GM18508 (cell line): ENCODE measurements around the gene ANKUB1.

Experiments used
- ATAC-seq: cut with Tn5 transposase; IDR thresholded peaks from one replicate; pipeline ENCODE4 v1.9.1; 2021; ENCODE audit warnings: moderate number of reproducible peaks; ENCODE audit not compliant: insufficient read depth, unreplicated experiment

The ANKUB1 gene

DNA sequence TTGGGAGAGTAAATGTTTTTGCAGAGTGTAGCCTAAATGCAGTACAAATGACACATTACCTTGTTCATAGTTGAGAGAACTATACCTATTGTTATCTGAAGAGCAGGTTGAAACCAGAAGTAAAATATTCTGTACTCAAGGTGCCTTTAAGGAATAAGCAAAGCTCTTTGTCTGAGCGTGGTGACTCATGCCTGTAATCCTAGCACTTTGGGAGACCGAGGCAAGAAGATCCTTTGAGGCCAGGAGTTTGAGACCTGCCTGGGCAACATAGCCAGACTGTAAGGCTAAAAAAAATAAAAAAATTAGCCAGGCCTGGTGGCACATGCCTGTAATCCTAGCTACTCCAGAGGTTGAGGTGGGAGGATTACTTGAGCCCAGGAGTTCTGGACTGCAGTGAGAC is 18.5 kb upstream of the ANKUB1 start:
- ATAC-seq = no peak

DNA sequence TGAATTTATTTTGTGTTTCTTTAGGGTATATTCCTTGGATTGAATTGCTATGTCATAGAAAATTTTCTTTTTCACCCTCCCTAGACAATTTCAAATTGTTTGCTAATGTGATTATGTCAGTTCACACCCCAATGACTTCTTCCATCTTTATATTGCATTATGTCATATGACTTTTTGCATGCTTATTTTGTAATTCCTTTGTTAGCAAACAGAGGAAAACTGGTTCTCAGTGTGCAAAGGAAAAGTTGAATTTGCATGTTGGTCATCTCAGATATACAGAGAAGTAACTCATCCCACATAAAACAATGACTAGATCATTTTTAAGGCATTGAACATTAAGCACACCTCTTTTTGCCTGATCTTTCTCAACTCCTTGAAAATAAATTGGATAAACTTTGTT is 17.3 kb upstream of the ANKUB1 start:
- ATAC-seq = no peak

DNA sequence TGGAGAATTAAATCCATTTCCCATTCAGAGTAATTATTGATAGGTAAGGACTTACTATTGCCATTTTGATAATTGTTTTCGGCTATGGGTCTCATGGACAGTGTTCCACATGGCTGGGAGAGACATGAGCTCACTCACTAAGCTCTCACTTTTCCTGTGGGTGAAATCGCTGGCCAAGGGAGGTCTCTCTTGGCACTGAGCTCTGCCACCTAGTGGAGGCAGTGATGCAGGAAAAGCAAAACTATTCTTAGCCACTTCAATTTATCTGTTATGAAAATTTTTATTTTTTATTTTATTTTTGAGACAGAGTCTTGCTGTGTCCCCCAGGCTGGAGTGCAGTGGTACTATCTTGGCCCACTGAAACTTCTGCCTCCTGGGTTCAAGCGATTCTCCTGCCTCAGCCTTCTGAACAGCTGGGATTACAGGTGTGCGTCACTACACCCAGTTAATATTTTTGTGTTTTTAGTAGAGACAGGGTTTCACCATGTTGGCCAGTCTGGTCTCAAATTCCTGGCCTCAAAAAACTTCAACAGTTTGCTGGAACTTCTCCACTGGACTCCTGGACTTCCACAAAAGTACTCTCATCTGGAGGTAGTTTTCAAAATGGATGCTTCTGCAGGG is 16.0 kb upstream of the ANKUB1 start:
- ATAC-seq = no peak

DNA sequence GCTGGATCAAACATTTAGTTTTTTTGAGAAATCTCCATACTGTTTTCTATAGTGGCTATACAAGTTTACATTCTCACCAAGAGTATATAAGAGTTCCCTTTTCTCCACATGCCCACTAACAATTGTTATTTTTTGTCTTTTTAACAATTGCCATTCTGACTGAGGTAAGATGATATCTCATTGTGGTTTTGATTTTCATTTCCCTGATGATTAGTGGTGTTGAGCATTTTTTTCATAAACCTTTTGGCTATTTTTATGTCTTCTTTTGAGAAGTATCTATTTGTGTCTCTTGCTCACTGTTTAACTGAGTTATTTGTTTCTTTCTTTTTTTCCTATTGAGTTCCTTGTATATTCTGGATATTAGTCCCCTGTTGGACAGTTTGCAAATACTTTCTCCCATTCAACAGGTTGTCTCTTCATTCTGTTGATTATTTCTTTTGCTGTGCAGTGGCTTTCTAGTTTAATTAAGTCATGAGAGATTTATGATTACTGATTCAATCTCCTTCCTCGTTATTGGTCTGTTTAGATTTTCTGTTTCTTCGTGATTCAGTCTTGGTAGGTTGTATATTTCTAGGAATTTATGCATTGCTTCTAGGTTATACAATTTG is 13.9 kb upstream of the ANKUB1 start:
- ATAC-seq = no peak

DNA sequence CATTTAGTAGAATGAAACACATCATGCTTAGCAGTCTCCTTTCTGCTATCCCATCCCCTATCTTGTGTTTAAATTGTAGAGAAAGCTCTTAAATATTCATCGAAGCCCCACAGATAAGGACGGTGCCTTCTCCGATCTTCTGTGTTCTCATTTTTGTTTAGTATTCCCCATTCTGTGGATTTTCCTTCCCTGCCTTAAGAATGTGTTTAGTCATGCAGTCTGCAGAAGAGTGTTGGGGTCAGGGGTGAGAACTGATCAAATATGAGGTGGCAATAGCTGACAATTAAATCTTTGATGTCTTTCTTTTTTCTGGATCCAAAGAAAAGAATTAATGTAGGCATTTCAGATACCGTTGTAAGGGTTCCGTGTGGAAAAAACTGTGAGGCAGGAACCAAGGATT is 9.3 kb upstream of the ANKUB1 start:
- no peak for ATAC-seq

DNA sequence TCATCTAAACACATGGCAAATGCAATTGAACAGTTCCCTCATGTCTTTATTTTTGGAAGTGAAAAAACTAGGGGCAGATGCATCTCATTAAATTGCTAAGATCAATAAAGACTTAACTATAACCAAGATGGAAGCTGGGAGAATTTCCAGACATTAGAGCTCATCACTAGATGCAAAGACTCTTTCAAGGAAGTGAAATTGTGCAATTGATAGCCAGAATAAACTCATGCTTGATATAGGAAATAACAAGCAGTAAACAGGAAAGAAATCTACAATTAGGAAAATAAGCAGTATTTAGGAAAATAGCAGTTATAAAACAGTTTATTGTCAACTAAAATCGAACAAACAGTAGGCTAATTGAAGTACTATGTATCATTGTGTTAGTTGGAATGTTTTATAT is 8.8 kb upstream of the ANKUB1 start:
- ATAC-seq = no peak

DNA sequence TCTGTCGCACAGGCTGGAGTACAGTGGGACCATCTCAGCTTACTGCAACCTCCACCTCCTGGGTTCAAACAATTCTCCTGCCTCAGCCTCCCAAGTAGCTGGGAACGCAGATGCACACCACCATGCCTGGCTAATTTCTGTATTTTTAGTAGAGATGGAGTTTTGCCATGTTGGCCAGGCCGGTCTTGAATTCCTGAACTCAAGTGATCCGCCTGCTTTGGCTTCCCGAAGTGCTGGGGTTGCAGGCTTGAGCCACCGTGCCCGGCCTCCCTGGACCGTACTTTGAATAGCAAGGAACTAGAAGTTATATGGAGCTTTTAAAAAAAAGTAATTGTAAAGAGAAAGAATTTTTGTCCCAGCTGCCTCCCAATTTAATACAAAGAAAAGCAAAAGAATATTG is 8.3 kb upstream of the ANKUB1 start:
- ATAC-seq = no peak

DNA sequence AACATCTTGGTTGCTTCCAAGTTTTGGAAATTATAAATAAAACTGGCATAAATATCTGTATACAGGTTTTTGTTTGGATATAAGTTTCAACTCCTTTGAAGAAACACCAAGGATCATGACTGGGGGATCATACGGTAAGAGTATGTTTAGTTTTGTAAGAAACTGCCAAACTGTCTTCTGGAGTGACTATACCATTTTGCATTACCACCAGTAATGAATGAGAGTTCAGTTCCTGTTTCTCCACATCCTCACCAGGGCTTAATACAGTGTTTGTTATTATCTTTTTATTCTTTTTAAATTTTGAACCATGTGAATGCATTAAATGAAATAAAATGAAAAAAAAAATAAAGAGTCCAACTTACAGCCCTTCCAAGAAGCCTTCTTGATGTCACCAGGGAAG is 3.7 kb upstream of the ANKUB1 start:
- ATAC-seq = no peak

DNA sequence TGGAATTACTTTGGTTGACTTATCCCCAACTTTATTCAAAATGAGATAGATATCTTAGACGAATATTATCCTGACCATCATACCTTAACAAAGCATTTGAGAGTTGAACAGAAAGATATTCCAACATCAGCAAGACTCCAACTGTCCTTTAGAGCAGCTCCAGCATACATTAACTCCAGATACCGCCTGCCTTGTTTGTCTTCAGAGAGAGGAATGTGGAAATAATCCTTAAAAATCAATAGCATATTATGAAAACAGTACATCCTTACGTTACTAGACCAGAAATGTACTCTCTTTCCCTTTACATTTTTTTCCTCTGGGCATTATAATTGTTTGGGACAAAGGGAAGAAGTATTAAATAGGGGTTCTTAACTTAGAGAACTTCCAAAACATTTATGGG is 1.7 kb downstream of the ANKUB1 start:
- no peak for ATAC-seq

DNA sequence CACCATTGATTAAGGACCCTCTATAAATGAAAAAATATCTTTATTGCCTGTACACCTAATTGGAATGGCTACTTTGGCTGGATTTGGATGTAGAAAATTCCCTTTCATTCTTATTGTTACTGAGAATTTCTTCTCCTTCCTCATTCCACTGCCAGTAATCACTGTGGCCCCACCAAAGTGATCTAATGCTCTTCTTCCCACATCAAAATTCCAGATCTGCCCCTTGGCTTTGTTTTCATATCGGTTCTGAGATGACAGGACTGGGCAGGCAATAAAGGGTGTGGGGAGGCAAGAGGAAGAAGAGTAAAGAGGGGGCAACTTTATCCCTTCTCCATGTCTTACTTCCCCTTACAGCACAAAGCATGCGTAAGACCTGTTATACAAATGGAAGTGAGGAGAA is 2.1 kb downstream of the ANKUB1 start:
- no peak for ATAC-seq

DNA sequence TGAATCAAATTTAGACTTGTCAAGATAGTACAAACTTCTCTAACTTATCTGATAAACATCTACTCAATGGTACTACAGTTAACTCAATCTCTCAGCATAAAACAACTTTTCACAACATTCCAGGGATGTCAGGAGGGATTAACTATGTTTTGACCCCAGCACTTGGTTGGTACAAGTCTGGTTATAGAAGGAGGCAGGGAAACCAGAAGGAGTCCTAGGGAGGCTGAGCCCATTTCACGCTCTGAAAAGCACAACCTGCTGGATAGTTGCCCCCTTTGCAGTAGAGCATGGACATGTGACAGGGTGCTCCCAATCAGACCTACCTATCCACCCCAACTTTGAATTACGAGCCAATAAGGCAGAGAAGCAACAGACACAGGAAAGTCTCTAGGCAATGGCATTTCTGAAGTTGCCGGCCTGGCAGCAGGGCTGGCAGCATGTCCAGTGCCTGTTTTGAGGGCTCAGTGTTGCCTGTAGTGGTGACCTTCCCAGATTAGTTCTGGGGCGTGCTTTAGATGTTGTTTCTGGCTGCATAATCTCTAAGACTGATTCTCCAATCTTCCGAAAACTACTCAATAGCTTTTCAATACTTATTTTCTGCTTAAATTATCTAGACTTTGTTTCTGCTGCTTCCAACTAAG is 8.2 kb downstream of the ANKUB1 start:
- no peak for ATAC-seq

DNA sequence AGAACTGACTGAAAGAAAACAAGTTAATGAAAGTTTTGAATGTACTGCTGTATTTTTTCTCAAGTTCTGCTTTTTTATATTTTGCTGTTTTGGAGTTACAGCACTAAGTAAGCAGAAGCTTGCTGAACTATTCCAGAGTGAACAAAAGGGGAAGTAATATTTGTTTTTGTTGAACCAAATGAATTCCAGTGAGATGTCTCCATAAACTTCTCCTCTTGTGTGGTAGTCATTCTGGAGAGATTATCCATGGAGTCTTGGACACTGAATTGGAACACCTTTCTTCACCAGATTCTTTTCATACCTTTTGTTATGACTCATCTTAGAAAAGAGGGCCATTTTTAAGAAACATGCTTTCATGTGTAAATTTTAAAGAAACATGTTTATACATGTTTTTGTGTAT is 8.8 kb downstream of the ANKUB1 start:
- no peak for ATAC-seq

DNA sequence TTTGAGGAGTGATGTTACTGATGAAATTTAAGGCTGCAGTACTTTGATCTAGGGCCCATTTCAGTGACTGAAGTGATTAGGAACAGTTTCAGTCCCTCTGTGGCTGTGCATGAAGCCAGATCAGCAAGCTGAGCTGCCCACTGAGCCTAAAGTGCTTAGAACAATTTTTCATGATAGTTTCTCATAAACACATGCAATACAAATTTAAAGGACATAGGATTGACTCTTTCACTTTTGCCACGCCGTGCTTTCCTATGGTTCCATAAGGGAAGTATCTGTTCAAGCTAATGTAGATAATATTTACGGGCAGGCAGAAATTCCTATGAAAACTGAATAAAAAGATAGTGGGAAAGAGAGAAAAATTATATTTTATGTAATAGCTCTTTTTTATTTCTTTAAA is 10.6 kb downstream of the ANKUB1 start:
- ATAC-seq = no peak

DNA sequence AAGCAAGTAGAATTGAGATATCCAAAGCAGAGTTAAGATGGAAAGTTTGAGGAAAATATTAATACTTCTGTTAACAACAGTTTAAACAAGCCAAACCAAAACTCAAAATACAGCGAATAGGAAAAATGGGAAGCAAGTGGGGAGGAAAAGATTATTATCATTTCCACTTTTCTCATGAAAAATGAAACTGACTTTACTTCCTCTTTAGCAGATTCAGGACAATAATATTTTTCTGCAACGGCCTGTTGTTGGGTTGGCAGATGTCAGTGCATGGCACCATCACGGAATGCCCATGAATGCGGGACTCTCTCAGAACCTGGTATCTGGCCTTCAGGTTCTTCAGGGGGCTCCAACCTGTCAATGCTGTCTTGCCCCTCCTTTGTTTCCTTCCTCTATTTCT is 11.1 kb downstream of the ANKUB1 start:
- ATAC-seq = no peak

DNA sequence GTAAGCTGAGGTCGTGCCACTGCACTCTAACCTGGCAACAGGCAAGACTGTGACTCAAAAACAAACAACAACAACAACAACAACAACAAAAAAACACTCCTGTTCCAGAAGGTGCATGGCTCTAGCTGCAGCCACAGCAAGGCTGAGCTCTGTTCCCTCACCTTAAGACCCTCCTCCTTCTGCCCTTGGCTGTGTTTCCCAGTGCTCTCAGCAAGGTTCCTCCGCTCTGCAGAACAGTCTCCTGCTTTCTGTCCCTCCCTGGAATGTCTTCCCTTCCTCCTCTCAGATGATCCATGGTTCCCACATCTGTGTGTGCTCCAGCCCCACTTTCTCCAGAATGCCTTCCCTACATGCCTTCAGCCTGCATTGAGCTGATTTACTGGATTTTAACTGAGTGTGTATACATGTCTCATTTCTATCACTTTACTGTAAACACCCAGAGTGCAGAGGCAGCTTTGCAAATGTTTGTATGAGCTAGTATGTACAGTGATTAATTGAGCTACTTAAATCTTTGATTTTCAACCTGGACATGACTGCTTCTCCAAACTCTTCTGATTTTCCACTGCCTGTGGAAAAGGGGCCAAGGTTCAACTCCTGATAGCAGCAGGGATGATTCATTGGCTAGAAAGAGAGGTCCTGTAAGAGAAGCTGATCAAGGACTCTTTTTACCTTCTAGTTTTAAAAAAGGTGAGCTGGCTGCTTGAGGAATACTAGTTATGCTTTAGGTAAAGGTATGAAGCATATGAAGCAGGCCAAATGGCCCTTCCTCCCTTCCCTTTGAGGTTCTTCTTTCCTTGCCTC is 14.7 kb downstream of the ANKUB1 start:
- ATAC-seq = no peak

DNA sequence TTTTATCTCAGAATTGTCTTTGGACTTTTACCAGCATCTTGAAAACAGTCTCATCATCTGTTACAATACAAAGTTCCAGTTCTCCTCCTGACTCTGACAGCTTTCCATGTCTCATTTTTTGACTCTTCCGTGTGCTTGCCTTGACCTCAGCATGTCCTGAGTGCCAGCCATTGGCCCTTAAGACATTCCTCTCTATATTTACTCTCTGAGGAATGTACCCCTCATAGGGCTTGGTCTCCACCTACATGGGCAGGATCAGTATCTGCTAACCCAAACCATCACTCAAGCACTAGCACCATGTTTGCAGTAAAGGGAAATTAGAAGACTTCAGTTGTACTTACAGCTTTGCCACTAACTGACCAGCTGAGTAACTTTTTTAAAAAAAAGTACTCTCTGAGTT is 16.2 kb downstream of the ANKUB1 start:
- no peak for ATAC-seq

DNA sequence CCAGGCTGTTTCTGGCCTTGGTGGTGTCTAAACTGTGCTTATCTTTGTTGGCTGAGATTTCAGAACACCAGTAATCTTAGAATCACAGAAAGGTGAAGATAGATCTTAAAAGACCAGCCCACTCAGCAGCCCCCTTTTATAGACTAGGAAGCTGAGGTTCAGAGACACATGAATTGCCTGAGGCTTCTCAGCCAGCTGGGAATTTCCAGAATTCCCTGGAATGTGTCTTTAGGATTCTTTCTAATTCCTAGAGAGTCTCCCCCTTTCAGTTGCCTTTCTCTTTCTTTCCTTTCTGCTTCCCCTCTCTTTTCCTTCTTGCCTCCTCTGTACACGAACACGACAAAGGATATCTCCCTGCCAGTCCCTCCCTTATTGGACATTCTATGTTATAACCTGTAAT is 19.5 kb downstream of the ANKUB1 start:
- no peak for ATAC-seq

DNA sequence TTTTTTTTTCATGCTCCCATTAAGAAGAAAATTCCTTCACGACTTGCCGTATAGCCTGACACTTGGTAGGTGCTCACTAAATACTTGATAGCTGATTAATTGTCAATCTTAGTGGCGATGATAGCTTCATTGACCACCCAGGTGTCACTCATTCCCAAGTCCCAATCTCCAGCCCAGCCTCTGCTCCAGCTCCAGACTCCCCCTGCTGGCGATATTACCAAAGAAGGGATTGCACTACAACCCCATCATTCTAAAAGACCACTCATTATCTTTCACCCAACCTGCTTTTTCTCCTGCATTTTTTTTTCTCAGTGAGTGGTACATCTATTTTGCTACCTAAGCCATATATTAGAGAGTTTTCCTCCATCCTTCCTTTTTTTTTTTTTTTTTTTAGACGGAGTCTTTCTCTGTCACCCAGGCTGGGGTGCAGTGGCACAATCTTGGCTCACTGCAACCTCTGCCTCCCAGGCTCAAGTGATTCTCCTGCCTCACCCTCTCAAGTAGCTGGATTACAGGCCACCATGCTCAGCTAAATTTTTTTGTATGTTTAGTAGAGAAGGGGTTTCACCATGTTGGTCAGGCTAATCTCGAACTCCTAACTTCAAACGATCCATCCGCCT is 20.6 kb downstream of the ANKUB1 start:
- no peak for ATAC-seq

DNA sequence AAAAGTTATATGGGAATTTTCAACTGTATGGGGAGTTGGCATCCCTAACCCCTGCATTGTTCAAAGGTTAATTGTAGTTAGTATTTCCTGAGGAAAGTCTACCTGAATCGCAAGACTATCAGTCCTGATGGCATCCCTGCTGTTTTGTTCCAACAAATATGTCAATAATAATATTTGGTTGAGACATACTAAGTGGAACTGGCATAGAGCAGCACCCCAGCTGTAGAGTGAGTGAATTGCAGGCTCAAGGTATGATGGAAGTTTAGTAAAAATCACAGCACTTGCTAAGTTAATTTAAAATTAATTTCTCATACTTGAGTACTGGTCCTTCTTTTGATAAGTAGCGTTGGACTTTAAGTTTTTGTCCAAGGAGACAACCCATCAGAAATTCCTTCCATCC is 22.1 kb downstream of the ANKUB1 start:
- ATAC-seq = no peak

DNA sequence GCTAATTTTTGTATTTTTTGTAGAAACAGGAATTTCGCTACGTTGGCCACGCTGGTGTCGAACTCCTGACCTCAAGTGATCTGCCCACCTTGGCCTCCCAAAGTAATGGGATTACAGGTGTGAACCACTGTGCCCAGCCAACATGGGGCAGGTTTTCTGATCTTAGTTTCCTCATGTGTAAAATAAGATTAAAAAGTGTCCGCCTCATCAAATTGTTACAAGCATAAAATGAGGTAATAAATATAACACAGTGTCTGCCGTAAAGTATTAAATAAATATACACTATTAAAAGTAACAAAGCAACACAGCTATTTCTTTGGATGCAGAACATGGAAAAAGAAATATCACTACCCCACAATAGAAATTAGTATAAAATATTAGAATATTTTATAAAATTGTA is 23.6 kb downstream of the ANKUB1 start:
- ATAC-seq = no peak

DNA sequence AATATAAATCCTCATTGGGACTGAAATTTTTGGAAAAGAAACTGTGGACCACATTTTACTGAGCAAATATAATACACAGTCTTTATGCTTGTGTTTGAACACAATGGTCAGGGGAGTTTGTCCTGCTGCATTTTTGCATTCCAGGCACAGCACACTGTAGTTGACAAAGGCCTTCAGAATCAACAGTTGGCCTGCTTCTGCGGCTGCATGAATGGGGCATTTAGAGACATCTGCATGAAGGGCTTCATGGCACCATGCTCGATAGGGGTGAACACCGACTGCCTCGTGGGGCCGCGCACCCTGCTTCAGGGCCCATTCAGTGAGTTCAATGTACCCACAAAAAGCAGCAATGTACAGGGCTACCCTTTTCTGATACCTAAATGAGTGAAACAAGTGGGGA is 24.6 kb downstream of the ANKUB1 start:
- ATAC-seq = no peak
